GM21515 (cell line): Measurements from ENCODE around the gene ARHGAP33.

Experiments used
- ATAC-seq: cut with Tn5 transposase; IDR thresholded peaks from one replicate; pipeline ENCODE4 v1.9.1; 2021; ENCODE audit not compliant: unreplicated experiment

ARHGAP33 gene

DNA sequence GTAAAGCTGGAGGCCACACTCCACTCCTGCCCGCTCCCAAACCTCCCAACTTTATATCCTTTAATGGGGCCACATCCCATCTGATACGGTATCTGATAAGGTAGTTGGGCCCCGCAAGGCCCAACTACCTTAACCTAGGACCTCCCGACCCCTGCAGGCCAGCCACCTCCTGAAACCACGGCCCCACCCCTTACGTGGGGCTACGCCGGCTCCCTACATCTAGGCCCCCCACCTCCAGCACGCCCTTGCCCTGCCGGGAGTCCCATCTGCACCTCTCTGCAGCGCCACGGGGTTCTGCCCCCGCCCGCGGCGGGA is 35.3 kb upstream of the ARHGAP33 start:
- peak; percentile 19 for ATAC-seq

DNA sequence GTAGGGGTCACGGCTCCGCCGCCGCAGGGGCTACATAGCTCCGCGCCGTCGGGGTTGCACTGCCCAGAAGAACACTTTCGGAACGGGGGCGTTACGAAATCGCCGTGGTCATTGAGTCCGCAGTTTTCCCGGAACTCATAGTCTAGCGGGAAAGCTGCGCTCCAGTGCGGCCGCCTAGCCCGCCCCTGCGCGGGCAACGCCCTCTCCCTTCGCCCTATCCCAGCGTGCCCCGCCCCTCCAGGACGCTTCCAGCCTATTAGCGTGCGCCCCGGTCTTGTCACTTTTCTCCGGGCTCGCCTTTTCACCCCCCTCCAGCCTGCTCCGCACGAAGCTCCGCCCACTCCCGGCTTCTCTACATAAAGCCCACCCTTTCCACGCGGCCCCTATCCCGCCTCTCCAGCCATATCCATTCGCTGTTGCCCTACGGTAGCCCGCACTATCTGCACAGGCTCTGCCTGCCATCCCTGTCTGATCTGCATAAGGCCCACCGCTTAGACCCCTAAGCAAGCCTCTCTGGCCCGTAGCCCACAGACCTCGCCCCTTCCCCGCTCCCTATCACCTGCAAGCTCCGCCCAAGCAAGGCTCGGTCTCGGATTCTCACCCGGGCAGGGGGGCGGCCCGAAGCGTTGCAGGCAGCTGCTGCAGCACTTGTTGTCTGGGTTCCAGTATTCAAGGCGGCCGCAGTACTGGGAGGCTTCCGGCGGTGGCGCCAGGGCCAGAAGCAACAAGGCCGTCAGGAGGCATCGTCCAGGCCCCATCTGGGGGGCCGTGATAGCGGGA is 34.8 kb upstream of the ARHGAP33 start:
- peak; percentile 41 for ATAC-seq

DNA sequence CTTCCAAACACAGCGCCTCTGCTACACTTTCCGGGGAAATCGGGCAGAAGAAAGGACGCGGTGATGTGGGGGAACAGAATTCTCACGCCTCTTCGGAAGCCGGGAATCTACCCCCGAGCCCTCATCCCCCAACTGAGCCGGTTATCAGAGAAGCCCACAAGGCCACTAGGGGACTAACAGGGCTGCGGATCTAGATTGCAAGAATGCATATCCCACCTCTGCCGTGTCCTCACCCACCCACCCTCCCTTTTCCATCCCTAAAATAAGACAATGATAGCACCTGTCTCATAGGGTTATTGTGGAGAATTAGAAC is 34.2 kb upstream of the ARHGAP33 start:
- no peak for ATAC-seq

DNA sequence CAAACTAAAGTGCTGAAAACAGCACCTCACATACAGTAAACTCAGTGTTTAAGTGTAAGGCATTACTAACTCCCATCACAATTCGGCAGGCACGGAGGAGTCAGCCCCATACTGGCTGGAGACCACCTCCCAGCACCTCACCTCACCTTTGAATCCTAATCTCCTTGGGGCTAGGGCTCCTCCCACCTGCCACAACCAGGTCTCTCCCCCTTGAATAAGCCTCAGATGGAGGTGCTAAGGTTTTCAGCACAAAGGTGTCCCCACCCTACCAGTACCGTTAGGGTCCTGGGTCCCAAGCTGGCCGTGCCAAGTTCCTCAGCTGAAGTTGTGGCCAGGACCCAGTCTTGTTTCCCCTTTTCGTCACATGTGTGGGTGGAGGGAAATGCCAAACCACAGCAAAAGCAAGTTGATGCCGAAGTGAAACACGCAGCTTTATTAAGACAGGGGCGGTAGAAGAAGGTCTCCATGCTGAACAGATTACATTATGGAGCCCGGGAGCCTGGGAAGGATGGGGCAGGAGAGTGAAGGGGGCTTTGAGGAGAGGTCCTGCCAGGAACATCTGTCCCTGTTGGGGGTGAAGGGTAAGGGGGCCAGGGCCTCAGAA is 33.1 kb upstream of the ARHGAP33 start, which contains the start of gene IGFLR1:
IGFLR1 (minus strand) TSS at position 332 of the 604 bp plus-strand sequence. CDS start 1,272 bp downstream, outside the sequence.
- ATAC-seq: no peak

DNA sequence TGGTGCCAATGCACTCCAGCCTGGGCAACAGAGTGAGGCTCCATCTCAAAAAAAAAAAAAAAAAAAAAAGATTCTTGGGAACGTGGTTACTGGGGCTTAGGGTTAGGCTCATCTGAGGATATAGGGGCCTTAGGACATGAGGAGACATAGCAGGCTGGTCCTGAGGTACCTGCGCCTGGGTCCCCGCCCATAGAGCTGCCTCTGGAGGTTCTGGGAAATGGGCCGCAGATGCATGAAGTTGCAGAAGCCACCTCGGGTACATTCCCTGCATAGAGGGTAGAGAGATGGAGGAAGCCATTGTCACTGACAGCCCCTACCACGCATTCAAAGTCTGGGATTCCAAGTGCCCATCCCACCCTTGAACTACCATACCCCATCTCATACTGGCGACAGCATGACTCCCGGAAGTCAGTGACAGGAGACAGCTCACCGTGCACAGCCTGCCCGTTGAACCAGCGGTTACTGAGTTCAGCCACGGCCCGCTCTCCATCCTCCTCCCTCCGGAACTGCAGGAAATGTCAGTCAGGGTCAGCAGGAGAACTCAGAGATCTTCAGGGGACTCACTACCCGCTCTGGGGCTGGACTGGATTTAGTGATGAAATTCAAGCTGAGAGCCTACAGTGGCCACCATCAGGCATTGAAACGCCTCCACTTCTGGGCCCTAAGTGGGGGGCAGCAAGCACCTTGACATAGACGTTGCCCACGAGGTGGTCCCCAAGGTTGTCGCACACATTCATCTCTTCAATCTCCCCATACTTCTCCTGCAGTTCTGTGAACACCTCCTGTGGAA is 31.5 kb upstream of the ARHGAP33 start:
- no peak for ATAC-seq

DNA sequence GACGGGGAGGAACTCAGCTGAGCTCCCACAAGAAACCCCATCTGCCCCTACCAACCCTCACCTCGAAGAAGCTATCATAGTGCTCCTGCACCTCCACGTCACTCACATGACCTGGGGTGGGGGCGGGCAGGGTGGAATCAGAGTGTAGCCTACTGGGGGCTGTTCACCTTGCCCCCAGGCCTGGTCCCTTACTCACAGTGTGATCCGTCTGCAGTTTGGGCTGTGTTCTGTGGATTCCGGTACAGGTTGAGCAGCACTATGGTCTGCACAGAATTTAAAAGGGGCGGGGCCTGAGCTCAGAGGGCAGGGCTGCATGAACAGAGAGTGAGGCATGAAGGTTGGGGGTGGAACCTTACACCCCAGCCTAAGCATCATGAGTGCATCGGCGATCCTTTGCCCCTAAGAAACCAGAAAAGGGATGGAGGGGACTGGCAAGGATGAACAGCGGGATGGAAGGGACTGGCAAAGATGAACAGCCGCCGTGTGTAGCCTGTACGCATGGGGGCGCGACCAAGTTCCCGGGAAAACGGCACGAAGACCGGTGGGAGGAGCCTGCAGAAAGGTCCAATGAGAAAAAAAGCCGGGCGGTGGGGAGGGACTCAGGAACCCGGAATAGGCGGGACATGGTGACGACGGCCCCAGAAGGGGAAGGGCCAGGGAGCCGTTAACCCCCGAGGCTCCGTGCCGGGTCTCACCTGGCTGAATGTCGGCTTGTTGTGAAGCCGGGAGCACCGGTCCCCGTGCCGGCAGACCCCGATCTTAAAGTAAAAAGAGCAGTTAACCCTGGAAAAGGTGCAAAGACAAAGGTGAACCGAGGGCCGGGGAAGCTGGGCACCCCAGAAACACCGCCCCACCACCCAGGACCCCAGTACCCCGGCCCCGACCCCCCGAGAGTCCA is 30.7 kb upstream of the ARHGAP33 start:
- ATAC-seq: peak; percentile 27

DNA sequence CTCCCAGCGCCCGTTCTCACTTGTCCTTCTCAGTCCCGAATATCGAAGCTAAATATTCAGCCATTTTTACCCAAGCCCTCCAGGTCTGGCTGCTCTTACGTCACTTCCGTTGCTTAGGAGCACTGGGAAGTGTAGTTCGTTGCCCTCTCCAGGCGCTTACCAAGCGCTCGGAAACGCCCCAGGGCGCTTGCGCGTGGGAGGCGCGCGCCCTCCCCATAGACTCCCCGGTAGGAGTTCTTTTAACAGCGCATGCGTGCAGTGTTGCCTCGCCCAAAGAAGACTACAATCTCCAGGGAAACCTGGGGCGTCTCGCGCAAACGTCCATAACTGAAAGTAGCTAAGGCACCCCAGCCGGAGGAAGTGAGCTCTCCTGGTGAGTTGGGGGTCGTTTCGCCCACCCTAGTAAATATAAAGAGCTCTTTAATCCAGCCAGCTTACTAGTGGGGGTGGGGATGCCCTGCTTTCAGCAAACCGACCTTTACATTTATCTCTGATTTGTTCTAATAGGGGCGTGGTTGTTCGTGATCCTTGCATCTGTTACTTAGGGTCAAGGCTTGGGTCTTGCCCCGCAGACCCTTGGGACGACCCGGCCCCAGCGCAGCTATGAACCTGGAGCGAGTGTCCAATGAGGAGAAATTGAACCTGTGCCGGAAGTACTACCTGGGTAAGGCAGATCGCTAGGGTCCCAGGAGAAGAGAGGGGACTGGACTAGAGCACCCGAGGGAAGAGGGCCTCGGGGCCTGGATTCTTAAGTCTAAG is 29.9 kb upstream of the ARHGAP33 start, which contains the start of the genes PSENEN and U2AF1L4:
PSENEN (plus strand) TSS at position 324 of the 759 bp plus-strand sequence; CDS start at position 604, 280 bp downstream.
U2AF1L4 (minus strand) TSS at position 91 of the 759 bp plus-strand sequence; CDS start at position 64, 27 bp downstream.
- peak; percentile 40 for ATAC-seq

DNA sequence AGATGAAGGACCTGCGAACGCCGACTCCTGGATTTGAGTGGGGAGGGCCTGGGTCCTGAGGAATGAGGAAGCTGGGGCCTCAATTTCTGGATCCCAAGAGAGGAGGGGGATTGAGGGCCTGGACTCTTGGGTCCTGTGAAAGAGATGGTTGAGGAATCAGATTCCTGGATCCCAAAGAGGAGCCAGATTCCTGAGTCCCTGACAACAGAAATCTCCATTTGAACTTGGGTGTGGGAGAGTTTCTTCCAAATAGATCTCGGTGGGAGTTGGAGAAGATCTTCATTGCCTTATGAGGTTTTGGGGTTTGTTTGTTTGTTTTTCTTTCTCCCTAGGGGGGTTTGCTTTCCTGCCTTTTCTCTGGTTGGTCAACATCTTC is 29.3 kb upstream of the ARHGAP33 start:
- ATAC-seq: no peak

DNA sequence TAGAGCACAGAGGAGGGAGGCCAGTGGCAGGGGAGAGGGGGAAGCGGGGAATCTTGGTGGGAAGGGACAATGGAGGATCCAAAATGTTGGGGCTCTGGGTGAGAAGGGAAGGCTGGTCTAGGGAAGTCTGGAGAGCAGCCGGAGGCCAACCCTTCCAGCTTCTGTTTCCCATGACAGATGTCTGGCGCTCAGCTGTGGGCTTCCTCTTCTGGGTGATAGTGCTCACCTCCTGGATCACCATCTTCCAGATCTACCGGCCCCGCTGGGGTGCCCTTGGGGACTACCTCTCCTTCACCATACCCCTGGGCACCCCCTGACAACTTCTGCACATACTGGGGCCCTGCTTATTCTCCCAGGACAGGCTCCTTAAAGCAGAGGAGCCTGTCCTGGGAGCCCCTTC is 28.8 kb upstream of the ARHGAP33 start:
- no peak for ATAC-seq

DNA sequence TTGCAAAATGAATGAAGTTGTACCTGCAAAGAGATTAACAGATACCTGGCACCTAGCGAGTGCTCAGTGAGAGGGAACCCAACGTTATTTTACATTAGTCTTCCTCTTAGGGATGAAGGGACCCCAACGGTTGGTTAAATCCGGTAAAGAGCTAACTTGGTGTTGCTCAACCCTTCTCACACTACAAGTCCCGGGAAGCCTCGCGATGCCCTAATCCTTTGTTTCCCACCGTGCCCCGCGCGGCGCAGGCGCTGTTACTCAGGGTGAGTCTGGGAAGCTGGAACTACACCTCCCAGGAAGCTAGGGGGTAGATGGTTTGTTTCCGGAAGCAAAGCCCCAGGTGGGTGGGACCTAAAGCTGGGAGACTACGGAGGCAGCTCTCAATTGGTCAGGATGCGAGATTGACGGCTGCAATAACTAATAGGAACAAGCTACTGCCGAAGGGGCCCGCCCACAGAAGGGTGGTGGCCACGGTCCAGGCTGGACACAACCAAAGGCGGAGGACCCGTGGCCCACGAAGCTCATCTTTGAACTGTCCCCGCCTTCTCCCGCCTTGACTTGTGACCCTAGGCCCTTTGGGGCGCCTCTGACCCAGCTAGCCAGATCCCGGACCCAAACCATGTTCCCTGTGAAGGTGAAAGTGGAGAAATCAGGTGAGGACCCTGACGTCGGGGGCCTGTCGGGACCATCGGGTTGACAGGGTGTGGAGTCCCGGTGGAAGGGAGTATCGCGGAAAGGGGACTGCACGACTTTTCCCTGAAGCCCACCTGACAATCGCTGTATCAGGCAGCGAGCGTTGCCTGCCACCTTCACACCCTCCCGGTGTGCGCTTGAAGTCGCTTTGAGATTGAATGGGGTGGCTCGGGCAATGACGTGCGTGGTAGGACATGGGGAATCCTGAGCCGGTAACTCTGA is 27.0 kb upstream of the ARHGAP33 start, which contains the start of gene LIN37:
LIN37 (plus strand) TSS at position 471 of the 915 bp plus-strand sequence; CDS start at position 620, 149 bp downstream.
- peak; percentile 59 for ATAC-seq

DNA sequence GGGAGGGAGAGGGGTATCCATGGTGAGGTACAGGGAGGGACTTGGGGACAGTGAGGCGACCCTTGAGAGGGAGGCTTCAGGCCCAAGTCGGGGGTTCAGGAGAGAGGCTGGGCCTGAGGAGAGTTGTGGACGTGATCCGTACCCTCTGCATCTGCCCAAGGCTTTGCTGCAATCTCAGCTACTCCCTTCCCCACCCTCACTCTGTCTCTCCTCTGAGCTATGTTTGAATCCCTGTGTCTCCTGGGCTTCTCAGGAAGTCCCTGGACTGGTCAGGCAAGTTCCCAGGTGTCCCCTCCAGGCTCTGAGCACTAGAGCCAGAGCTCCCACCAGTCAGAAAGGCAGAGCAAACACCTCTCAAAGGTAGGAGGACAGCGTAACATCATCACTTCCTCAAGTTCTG is 25.2 kb upstream of the ARHGAP33 start:
- ATAC-seq: no peak

DNA sequence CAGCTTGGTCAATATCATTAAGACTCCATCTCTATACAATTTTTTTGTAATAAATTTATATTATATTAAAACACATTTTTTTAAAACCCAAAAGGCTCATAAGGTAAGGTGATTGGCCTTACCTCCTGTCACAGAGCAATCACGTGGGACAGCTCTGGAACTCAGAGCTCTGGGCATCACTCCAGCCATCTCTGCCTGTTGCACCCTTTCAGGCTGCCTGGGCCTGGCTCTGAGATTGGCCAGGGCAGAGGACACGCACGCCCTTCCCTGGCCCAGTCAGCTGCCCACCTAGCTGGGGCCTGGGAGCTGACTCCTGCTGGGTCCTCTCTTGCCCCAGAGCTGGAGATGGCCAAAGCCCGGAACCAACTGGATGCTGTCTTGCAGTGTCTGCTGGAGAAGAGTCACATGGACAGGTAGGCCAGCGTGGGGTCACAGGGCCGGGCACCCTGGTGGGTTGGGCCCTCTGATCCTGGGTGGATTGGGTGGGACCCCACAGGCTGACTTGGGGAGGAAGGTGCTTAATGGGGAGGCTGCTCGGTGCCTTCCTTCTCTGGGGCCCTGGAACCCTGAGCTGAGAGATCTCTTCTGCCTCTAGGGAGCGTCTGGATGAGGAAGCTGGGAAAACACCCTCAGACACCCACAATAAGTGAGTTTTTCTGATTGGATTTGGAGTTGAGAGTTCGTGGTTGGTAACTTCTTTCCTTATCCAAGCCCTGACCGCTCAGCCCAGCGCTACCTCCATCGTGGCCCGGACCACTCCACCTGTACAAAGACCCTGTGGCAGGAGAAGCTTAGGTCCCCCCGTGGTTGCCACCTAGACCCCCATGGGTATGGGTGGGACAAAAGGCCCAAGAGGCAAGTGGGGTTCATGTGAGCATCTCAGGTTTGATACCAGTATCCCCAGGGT is 23.3 kb upstream of the ARHGAP33 start:
- no peak for ATAC-seq

DNA sequence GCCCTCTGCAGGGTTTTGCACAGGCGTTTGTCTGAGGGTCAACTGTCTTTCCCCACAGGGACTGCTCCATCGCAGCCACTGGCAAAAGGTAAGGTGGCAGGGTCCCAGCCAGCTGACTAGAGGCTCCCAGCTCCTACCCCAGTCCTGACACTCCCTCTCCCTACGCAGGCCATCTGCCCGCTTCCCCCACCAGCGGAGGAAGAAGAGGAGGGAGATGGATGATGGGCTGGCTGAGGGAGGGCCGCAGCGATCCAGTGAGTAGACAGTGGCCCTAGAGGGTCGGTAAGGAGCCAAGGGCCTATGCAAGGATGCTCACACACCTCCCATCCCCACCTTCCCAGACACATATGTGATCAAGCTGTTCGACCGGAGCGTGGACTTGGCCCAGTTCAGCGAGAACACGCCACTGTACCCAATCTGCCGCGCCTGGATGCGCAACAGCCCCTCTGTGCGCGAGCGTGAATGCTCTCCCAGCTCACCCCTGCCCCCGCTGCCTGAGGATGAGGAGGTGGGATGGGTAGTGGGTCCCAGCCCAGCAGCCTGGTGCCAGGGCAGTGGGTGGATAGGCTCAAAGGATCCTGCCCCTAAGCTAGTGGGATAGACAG is 22.5 kb upstream of the ARHGAP33 start:
- ATAC-seq: no peak

DNA sequence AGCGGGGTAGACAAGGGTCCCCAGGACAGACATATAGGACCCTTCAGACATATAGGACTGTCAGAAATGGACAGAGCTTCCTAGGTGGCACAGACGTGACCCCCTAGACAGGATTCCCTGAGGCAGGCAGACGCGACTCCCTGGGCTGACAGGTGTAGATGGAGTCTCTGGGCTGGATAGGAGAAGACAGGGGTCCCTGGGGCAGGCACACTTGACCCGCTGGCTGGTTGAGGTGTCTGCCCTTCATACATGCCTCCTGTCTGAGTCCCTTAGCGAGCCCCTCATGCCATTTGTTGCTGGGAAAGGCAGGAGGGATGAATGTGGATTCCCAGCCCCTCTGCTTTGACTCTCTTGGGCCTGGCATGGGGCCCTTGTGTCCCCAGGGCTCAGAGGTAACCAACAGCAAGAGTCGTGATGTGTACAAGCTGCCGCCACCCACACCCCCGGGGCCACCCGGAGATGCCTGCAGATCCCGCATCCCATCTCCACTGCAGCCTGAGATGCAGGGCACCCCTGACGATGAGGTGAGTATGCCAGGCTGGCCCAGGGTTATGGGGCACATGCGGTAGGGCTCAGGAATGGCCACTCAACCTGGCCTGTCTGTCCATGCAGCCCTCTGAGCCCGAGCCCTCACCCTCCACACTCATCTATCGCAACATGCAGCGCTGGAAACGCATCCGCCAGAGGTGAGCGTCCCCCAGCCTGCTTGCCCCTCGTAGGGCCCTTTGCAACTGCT is 21.6 kb upstream of the ARHGAP33 start:
- no peak for ATAC-seq

DNA sequence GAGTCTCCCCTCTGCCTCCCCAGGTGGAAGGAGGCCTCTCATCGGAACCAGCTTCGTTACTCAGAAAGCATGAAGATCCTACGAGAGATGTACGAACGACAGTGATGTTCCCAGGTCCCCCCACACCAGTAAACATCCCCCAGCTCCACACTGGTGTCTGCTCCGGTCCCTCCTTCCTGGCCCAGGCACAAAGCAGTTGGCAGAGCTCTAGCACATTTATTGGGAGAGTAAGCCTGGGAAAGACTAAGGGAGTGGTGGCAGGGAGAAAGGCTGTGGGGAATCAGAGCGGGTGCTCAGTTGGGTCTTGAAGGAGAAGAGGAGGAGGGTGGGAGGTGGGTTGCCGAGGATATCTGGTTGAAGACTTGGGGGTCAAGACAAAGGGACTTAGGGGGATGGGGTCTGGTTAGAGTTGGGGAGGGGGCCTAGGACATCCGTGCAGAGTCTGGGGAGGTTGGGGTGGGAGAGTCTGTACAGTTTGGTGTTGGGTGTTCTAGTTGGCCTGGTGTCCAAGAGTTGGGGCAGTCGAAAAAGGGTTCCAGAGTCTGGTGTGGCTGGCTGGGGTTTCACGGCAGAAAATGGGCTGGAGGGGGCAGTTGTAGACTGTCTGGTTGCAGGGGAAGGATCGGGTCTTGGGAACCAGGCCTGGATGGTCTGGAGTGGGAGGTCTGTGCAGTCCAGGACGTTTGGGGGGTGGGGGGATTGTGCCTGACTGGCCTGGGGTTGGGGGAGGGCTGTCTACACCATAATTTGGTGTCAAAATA is 20.8 kb upstream of the ARHGAP33 start:
- ATAC-seq: no peak

DNA sequence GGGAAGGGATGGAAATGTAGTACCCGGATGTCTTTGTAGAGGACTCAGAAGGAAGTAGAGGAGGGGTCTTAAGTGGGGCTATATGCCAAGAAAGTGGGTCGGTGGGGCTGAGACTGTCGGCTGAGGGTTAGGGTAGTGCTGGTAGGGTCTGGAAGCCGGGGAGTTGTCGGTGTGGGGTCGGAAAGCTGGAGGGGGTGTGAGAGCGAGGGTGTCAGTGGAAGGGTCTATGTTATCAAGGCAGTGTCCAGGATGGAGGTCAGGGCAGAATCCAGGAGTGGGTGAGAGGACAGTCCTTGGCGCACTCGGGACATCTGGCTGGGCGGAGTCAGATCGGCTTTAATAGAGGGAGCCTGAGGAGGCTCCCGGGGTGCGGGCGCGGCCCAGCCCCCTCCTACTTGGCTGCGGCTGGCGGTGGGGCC is 20.2 kb upstream of the ARHGAP33 start:
- ATAC-seq: no peak
